Omental fat pad (tissue), 4 donors: ENCODE data around the gene RNF217. TPM values are rescaled to one million over a fixed set of nuclear protein-coding genes. Genes with fewer than 3 reads are reported as not detected.
"Not testable (repeated sequence)": the region's sequence is repeated elsewhere in the genome, so short reads cannot be mapped to it uniquely, and the experiment has no call there.

Experiments
- ATAC-seq: fragments of 150-250 bp; one replicate; pipeline ENCODE4 v1.9.1; 2016; ENCODE audit warnings: mild to moderate bottlenecking, moderate library complexity; ENCODE audit not compliant: low FRiP score
- DNase-seq: peaks from one replicate; pipeline ENCODE4 v3.0.0-alpha.2; 2019; ENCODE audit warnings: low spot score
- CTCF ChIP-seq, 3 donors: fragments of 450-650 bp; IDR thresholded peaks; one replicate each; pipeline ENCODE4 v1.5.1; 2016 to 2017; ENCODE audit warnings: antibody characterized with exemption in 3 of 3, mild to moderate bottlenecking in 3 of 3, moderate library complexity in 2 of 3
- total RNA-seq, 4 donors: library from RNA; depleted of rRNA; stranded (reverse); fragments of >200 nt; gene quantifications; one replicate each; pipeline ENCODE4 v1.1.0, GENCODE V29; 2016

The RNF217 gene
- 10 to 100 TPM; 30.7 to 61.1 (median 38.4) TPM for total RNA-seq

- DNase-seq (no peak), ATAC-seq (peak; percentile 51)
- no peak for TF ChIP-seq CTCF (IDR thresholded peaks at IDR 0.05)
These were observed at the start of gene RNF217 for GRCh38 chr6:124961777-124962638. RNF217 (plus strand) TSS chr6:124962437; CDS start chr6:124962545, 108 bp downstream.

GRCh38 chr6:124913056-124913455 lies 49.2 kb upstream of the RNF217 start:
- ATAC-seq (no peak), DNase-seq (no peak)
- no peak for TF ChIP-seq CTCF (IDR thresholded peaks at IDR 0.05)

GRCh38 chr6:124917769-124918168 lies 44.5 kb upstream of the RNF217 start:
- TF ChIP-seq CTCF (IDR thresholded peaks at IDR 0.05) = no peak
- no peak for ATAC-seq

GRCh38 chr6:124919703-124920102 lies 42.5 kb upstream of the RNF217 start:
- DNase-seq, ATAC-seq: not testable (repeated sequence)

More at GRCh38 chr6:124917769-124918168, 44.5 kb upstream of the RNF217 start:
- no peak for DNase-seq

- DNase-seq (no peak), ATAC-seq (no peak)
- TF ChIP-seq CTCF (IDR thresholded peaks at IDR 0.05) = no peak
These were observed 37.9 kb upstream of the RNF217 start for GRCh38 chr6:124924333-124924759.

- TF ChIP-seq CTCF (IDR thresholded peaks at IDR 0.05) = no peak
- DNase-seq = no peak
- no peak for ATAC-seq
These were observed 35.8 kb upstream of the RNF217 start for GRCh38 chr6:124926435-124926834.

GRCh38 chr6:124927806-124928205 lies 34.4 kb upstream of the RNF217 start:
- TF ChIP-seq CTCF (IDR thresholded peaks at IDR 0.05) = no peak
- no peak for DNase-seq
- ATAC-seq = no peak
